ENCODE data around the gene DEDD.
"Not testable (repeated sequence)": the region's sequence is repeated elsewhere in the genome, so short reads cannot be mapped to it uniquely, and the experiment has no call there.

Gene DEDD

GRCh38 chr1:161122967-161123366 is 9.5 kb downstream of the DEDD start:
- DNase-seq (ENCODE audit: low read depth), result no peak

GRCh38 chr1:161121834-161122233 is 10.6 kb downstream of the DEDD start:
- no peak for DNase-seq (ENCODE audit: low read depth)

GRCh38 chr1:161121042-161121650 is 11.3 kb downstream of the DEDD start:
- DNase-seq (ENCODE audit: low read depth), result no peak

GRCh38 chr1:161119092-161119903 is 13.2 kb downstream of the DEDD start:
- DNase-seq (ENCODE audit: low read depth), result peak; percentile 56

- DNase-seq (ENCODE audit: low read depth), result peak; percentile 87
These were observed 14.5 kb downstream of the DEDD start, which contains the start of the genes NIT1 and PFDN2 for GRCh38 chr1:161117759-161118581. Gene NIT1, plus strand, starts transcription at chr1:161118105. Its CDS starts 72 bp downstream, at chr1:161118177. Gene PFDN2, minus strand, starts transcription at chr1:161118037. Its CDS starts 11 bp downstream, at chr1:161118026.

- not testable (repeated sequence) for DNase-seq (ENCODE audit: low read depth)
These were observed 16.5 kb downstream of the DEDD start for GRCh38 chr1:161115961-161116360.

GRCh38 chr1:161115132-161115711 is 17.2 kb downstream of the DEDD start:
- DNase-seq (ENCODE audit: low read depth), result peak; percentile 43

- DNase-seq (ENCODE audit: low read depth), result no peak
These were observed 17.9 kb downstream of the DEDD start for GRCh38 chr1:161114556-161114955.

- DNase-seq (ENCODE audit: low read depth), result no peak
These were observed 18.6 kb downstream of the DEDD start for GRCh38 chr1:161113915-161114314.

GRCh38 chr1:161111527-161111926 is 20.9 kb downstream of the DEDD start:
- no peak for DNase-seq (ENCODE audit: low read depth)

- DNase-seq (ENCODE audit: low read depth), result no peak
These were observed 21.4 kb downstream of the DEDD start for GRCh38 chr1:161111117-161111516.

- no peak for DNase-seq (ENCODE audit: low read depth)
These were observed 26.0 kb downstream of the DEDD start for GRCh38 chr1:161106431-161106830.

GRCh38 chr1:161100556-161100955 is 31.9 kb downstream of the DEDD start:
- DNase-seq (ENCODE audit: low read depth), result no peak

- DNase-seq (ENCODE audit: low read depth), result no peak
These were observed 33.2 kb downstream of the DEDD start for GRCh38 chr1:161099090-161099802.

GRCh38 chr1:161098210-161099068 is 34.0 kb downstream of the DEDD start, which contains the start of gene KLHDC9:
Gene KLHDC9, plus strand, starts transcription at chr1:161098361. Its CDS starts 175 bp downstream, at chr1:161098536.
- DNase-seq (ENCODE audit: low read depth), result peak; percentile 74

- DNase-seq (ENCODE audit: low read depth), result no peak
These were observed 35.9 kb downstream of the DEDD start for GRCh38 chr1:161096530-161096929.

GRCh38 chr1:161096015-161096414 is 36.5 kb downstream of the DEDD start:
- no peak for DNase-seq (ENCODE audit: low read depth)

- no peak for DNase-seq (ENCODE audit: low read depth)
These were observed 37.2 kb downstream of the DEDD start for GRCh38 chr1:161095230-161095629.

- DNase-seq (ENCODE audit: low read depth), result no peak
These were observed 38.0 kb downstream of the DEDD start for GRCh38 chr1:161094481-161094880.

- peak; percentile 34 for DNase-seq (ENCODE audit: low read depth)
These were observed 39.8 kb downstream of the DEDD start for GRCh38 chr1:161092621-161093028.

Measured in activated T-cell treated with anti-CD3 and anti-CD28 coated beads for 48 hours (primary cell).